Naive thymus-derived CD4-positive, alpha-beta T cell (primary cell): Measurements from ENCODE around the gene SOX6. TPM values are rescaled to one million over a fixed set of nuclear protein-coding genes. Genes with fewer than 3 reads are reported as not detected.

Experiments
- ATAC-seq: fragments of 150-1000 bp; cut with Tn5 transposase; 2 replicates; pipeline ENCODE4 v1.10.0; 2021; ENCODE audit warnings: mild to moderate bottlenecking, moderate library complexity
- CTCF ChIA-PET: fragments of 350-600 bp; sonication (Branson Sonifier 250); formaldehyde crosslinking; loops from one replicate; lab custom pipeline; 2021; ENCODE audit warnings: antibody characterized with exemption; lab: Charles Lee
- POLR2A ChIA-PET: fragments of 350-600 bp; sonication (Branson Sonifier 250); formaldehyde crosslinking; loops from one replicate; lab custom pipeline; 2021; ENCODE audit warnings: antibody characterized with exemption, inconsistent platforms; lab: Charles Lee
- DNase-seq, 9 donors: peaks; one replicate each; pipeline versions ENCODE4 v3.0.0 to v3.0.0-alpha.2; 2020 to 2022; ENCODE audit warnings: mixed read lengths in 1 of 9
- H3K27ac ChIP-seq: one replicate; pipeline ENCODE4 v1.7.0; 2013; ENCODE audit warnings: mild to moderate bottlenecking, low read depth, low read length, moderate library complexity
- H3K27me3 ChIP-seq, 2 donors: one replicate each; pipeline ENCODE4 v1.7.0; 2013; ENCODE audit warnings: low read length in 2 of 2, mild to moderate bottlenecking in 2 of 2, moderate library complexity in 2 of 2; ENCODE audit not compliant: control insufficient read depth in 2 of 2, insufficient read depth in 2 of 2
- H3K36me3 ChIP-seq, 3 experiments: 1 replicate in 2 of 3; 2 replicates in 1 of 3; pipeline ENCODE4 v1.7.0; 2013; ENCODE audit warnings: low read length in 3 of 3, mild to moderate bottlenecking in 3 of 3, moderate library complexity in 1 of 3; ENCODE audit not compliant: insufficient read depth in 3 of 3, control insufficient read depth in 2 of 3
- H3K4me1 ChIP-seq, 2 donors: one replicate each; pipeline ENCODE4 v1.7.0; 2013; ENCODE audit warnings: low read length in 2 of 2, mild to moderate bottlenecking in 2 of 2, moderate library complexity in 1 of 2; ENCODE audit not compliant: control insufficient read depth in 2 of 2, insufficient read depth in 2 of 2
- H3K4me3 ChIP-seq: 2 replicates; pipeline ENCODE4 v1.7.0; 2013; ENCODE audit warnings: mild to moderate bottlenecking, low read length
- H3K9me3 ChIP-seq, 3 experiments: 1 replicate in 2 of 3; 2 replicates in 1 of 3; pipeline ENCODE4 v1.7.0; 2013; ENCODE audit warnings: low read length in 3 of 3; ENCODE audit not compliant: control insufficient read depth in 2 of 3
- H3K27ac Mint-ChIP-seq, 9 donors: one replicate each; pipeline ENCODE4 v1.8.0; 2020 to 2022; ENCODE audit warnings: mixed read lengths in 9 of 9, mild to moderate bottlenecking in 8 of 9, moderate library complexity in 5 of 9, inconsistent platforms in 2 of 9
- H3K27me3 Mint-ChIP-seq, 5 donors: one replicate each; pipeline ENCODE4 v1.8.0; 2021 to 2022; ENCODE audit warnings: mixed read lengths in 5 of 5, mild to moderate bottlenecking in 1 of 5
- H3K36me3 Mint-ChIP-seq, 5 donors: one replicate each; pipeline ENCODE4 v1.8.0; 2020 to 2022; ENCODE audit warnings: mixed read lengths in 5 of 5, mild to moderate bottlenecking in 3 of 5, inconsistent platforms in 1 of 5
- H3K4me1 Mint-ChIP-seq, 7 donors: one replicate each; pipeline ENCODE4 v1.8.0; 2020 to 2022; ENCODE audit warnings: mixed read lengths in 7 of 7, mild to moderate bottlenecking in 3 of 7, inconsistent platforms in 1 of 7
- H3K4me3 Mint-ChIP-seq, 10 donors: one replicate each; pipeline ENCODE4 v1.8.0; 2020 to 2022; ENCODE audit warnings: mild to moderate bottlenecking in 10 of 10, mixed read lengths in 10 of 10, moderate library complexity in 6 of 10, inconsistent platforms in 2 of 10
- H3K9me3 Mint-ChIP-seq, 11 donors: one replicate each; pipeline ENCODE4 v1.8.0; 2020 to 2022; ENCODE audit warnings: mixed read lengths in 11 of 11, mild to moderate bottlenecking in 4 of 11, inconsistent platforms in 1 of 11, moderate library complexity in 1 of 11
- intact Hi-C, 2 donors: fragments of 100-400 bp; cut with micrococcal nuclease; formaldehyde crosslinking; loops; one replicate each; pipeline ENCODE4 v1.15.1; 2023
- polyA plus RNA-seq, 2 donors: library from polyadenylated mRNA; unstranded; fragments of 300-500 nt; fragmentation: Illumina TruSeq; gene quantifications; one replicate each; pipeline ENCODE4 v1.2.3, GENCODE V29; 2021
- total RNA-seq, 6 experiments: library from RNA in 5 of 6; stranded (reverse) in 5 of 6; gene quantifications; 1 replicate in 5 of 6; 2 replicates in 1 of 6; pipeline ENCODE4 v1.2.3 and lab custom pipeline; 2021 to 2026

Gene SOX6
- total and polyA plus RNA-seq, 7 experiments from 2014 or later = 0.51 TPM; not detected in 6

GRCh38 chr11:16280256-16280682, 76.1 kb downstream of the SOX6 start:
- Mint-ChIP-seq H3K9me3 (peaks cover 0 to 3% (median 0%) of the 10 kb centered on the region in 11 donors), H3K27me3 (no peaks in the 10 kb centered on the region), H3K27ac (no peak overlapping the region), H3K4me1 (peaks cover 0 to 2% (median 0%) of the 10 kb centered on the region in 7 donors), H3K4me3 (no peak overlapping the region), H3K36me3 (no peaks in the 10 kb centered on the region)
- no peak overlapping the region for H3K27ac ChIP-seq
- H3K27me3 ChIP-seq = no peaks in the 10 kb centered on the region
- CTCF ChIA-PET = no interaction called here
- no peaks in the 10 kb centered on the region for H3K9me3 ChIP-seq
- H3K36me3 ChIP-seq = no peaks in the 10 kb centered on the region
- intact Hi-C loops = no loop called here
- H3K4me3 ChIP-seq = no peak overlapping the region
- POLR2A ChIA-PET = interaction anchor here (0.6 kb wide), 1 partner anchor 11 kb away, joined by 3 read pairs; no protein-coding TSS in a partner anchor
- DNase-seq = no peak
- ATAC-seq = no peak
- no peaks in the 10 kb centered on the region for H3K4me1 ChIP-seq

- H3K27ac Mint-ChIP-seq = no peak overlapping the region
- intact Hi-C loops = no loop called here
- no peaks in the 10 kb centered on the region for H3K36me3 ChIP-seq
- no peak for DNase-seq
- peaks cover 0 to 3% (median 0%) of the 10 kb centered on the region in 11 donors for H3K9me3 Mint-ChIP-seq
- no peak overlapping the region for H3K4me3 ChIP-seq
- no peaks in the 10 kb centered on the region for H3K27me3 Mint-ChIP-seq
- no peaks in the 10 kb centered on the region for H3K4me1 ChIP-seq
- ChIA-PET CTCF (no interaction called here), POLR2A (interaction anchor here (0.6 kb wide), 1 partner anchor 12 kb away, joined by 3 read pairs; no protein-coding TSS in a partner anchor)
- peaks cover 0 to 2% (median 0%) of the 10 kb centered on the region in 7 donors for H3K4me1 Mint-ChIP-seq
- no peaks in the 10 kb centered on the region for H3K36me3 Mint-ChIP-seq
- ATAC-seq = no peak
- H3K4me3 Mint-ChIP-seq = no peak overlapping the region
- H3K27ac ChIP-seq = no peak overlapping the region
- H3K27me3 ChIP-seq = no peaks in the 10 kb centered on the region
- H3K9me3 ChIP-seq = no peaks in the 10 kb centered on the region
Observed at GRCh38 chr11:16279524-16279923, 76.8 kb downstream of the SOX6 start.

GRCh38 chr11:16278979-16279378, 77.4 kb downstream of the SOX6 start:
- H3K4me3 Mint-ChIP-seq = no peak overlapping the region
- Histone ChIP-seq H3K9me3 (no peaks in the 10 kb centered on the region), H3K27me3 (no peaks in the 10 kb centered on the region), H3K4me3 (no peak overlapping the region), H3K27ac (no peak overlapping the region), H3K4me1 (no peaks in the 10 kb centered on the region), H3K36me3 (no peaks in the 10 kb centered on the region)
- H3K9me3 Mint-ChIP-seq = peaks cover 0 to 3% (median 0%) of the 10 kb centered on the region in 11 donors
- peaks cover 0 to 2% (median 0%) of the 10 kb centered on the region in 7 donors for H3K4me1 Mint-ChIP-seq
- ATAC-seq = no peak
- DNase-seq = no peak
- no peaks in the 10 kb centered on the region for H3K27me3 Mint-ChIP-seq
- POLR2A ChIA-PET = no interaction called here
- CTCF ChIA-PET = no interaction called here
- H3K27ac Mint-ChIP-seq = no peak overlapping the region
- intact Hi-C loops = no loop called here
- H3K36me3 Mint-ChIP-seq = no peaks in the 10 kb centered on the region

GRCh38 chr11:16278273-16278672, 78.1 kb downstream of the SOX6 start:
- DNase-seq (no peak), ATAC-seq (no peak)
- Histone ChIP-seq H3K4me3 (no peak overlapping the region), H3K27me3 (no peaks in the 10 kb centered on the region), H3K27ac (no peak overlapping the region), H3K9me3 (no peaks in the 10 kb centered on the region), H3K4me1 (no peaks in the 10 kb centered on the region), H3K36me3 (no peaks in the 10 kb centered on the region)
- no peaks in the 10 kb centered on the region for H3K27me3 Mint-ChIP-seq
- peaks cover 0 to 2% (median 0%) of the 10 kb centered on the region in 7 donors for H3K4me1 Mint-ChIP-seq
- intact Hi-C loops = no loop called here
- ChIA-PET CTCF (no interaction called here), POLR2A (no interaction called here)
- H3K27ac Mint-ChIP-seq = no peak overlapping the region
- H3K4me3 Mint-ChIP-seq = no peak overlapping the region
- H3K36me3 Mint-ChIP-seq = no peaks in the 10 kb centered on the region
- peaks cover 0 to 3% (median 0%) of the 10 kb centered on the region in 11 donors for H3K9me3 Mint-ChIP-seq

GRCh38 chr11:16276251-16276650, 80.1 kb downstream of the SOX6 start:
- H3K36me3 ChIP-seq = no peaks in the 10 kb centered on the region
- H3K27ac ChIP-seq = no peak overlapping the region
- no peaks in the 10 kb centered on the region for H3K9me3 ChIP-seq
- no peaks in the 10 kb centered on the region for H3K27me3 ChIP-seq
- no peak overlapping the region for H3K4me3 ChIP-seq
- ATAC-seq (no peak), DNase-seq (no peak)
- Mint-ChIP-seq H3K27ac (no peak overlapping the region), H3K4me3 (no peak overlapping the region), H3K4me1 (peaks cover 0 to 2% (median 0%) of the 10 kb centered on the region in 7 donors), H3K9me3 (peaks cover 0 to 2% (median 0%) of the 10 kb centered on the region in 11 donors), H3K36me3 (no peaks in the 10 kb centered on the region), H3K27me3 (no peaks in the 10 kb centered on the region)
- no peaks in the 10 kb centered on the region for H3K4me1 ChIP-seq
- intact Hi-C loops = no loop called here
- CTCF ChIA-PET = no interaction called here
- POLR2A ChIA-PET = no interaction called here

- no peak overlapping the region for H3K27ac Mint-ChIP-seq
Observed at GRCh38 chr11:16271258-16271657, 85.1 kb downstream of the SOX6 start.

GRCh38 chr11:16266021-16266420, 90.3 kb downstream of the SOX6 start:
- H3K36me3 ChIP-seq = no peaks in the 10 kb centered on the region
- no peak overlapping the region for H3K4me3 Mint-ChIP-seq
- H3K36me3 Mint-ChIP-seq = no peaks in the 10 kb centered on the region
- no peaks in the 10 kb centered on the region for H3K27me3 ChIP-seq
- no peaks in the 10 kb centered on the region for H3K9me3 ChIP-seq
- no peak overlapping the region for H3K4me3 ChIP-seq
- DNase-seq (no peak), ATAC-seq (no peak)
- CTCF ChIA-PET = no interaction called here
- H3K9me3 Mint-ChIP-seq = peaks cover 0 to 18% (median 2%) of the 10 kb centered on the region in 11 donors
- no peak overlapping the region for H3K27ac Mint-ChIP-seq
- H3K4me1 ChIP-seq = no peaks in the 10 kb centered on the region
- no peaks in the 10 kb centered on the region for H3K27me3 Mint-ChIP-seq
- POLR2A ChIA-PET = no interaction called here
- no peaks in the 10 kb centered on the region for H3K4me1 Mint-ChIP-seq
- intact Hi-C loops = no loop called here
- no peak overlapping the region for H3K27ac ChIP-seq

More at GRCh38 chr11:16271258-16271657, 85.1 kb downstream of the SOX6 start:
- DNase-seq (no peak), ATAC-seq (no peak)
- Mint-ChIP-seq H3K4me1 (no peaks in the 10 kb centered on the region), H3K27me3 (no peaks in the 10 kb centered on the region), H3K9me3 (peaks cover 0 to 13% (median 2%) of the 10 kb centered on the region in 11 donors), H3K4me3 (no peak overlapping the region), H3K36me3 (no peaks in the 10 kb centered on the region)
- intact Hi-C loops = no loop called here
- no peaks in the 10 kb centered on the region for H3K9me3 ChIP-seq
- H3K27ac ChIP-seq = no peak overlapping the region
- no peaks in the 10 kb centered on the region for H3K36me3 ChIP-seq
- H3K4me1 ChIP-seq = no peaks in the 10 kb centered on the region
- CTCF ChIA-PET = no interaction called here
- POLR2A ChIA-PET = no interaction called here
- no peaks in the 10 kb centered on the region for H3K27me3 ChIP-seq
- H3K4me3 ChIP-seq = no peak overlapping the region
